IPS DF 6.9 (cell line): ENCODE data around the gene FMR1.

Source experiments
- DNase-seq: peaks from one replicate; pipeline ENCODE4 v3.0.0-alpha.2; 2013; ENCODE audit warnings: low read depth, low spot score
- H3K27ac ChIP-seq: one replicate; pipeline ENCODE4 v1.5.1; 2013; ENCODE audit warnings: low read length, control low read depth
- H3K27me3 ChIP-seq: 2 replicates; pipeline ENCODE4 v1.6.1; 2013; ENCODE audit warnings: mild to moderate bottlenecking, low read length; ENCODE audit not compliant: control insufficient read depth, insufficient read depth
- H3K36me3 ChIP-seq: 2 replicates; pipeline ENCODE4 v1.6.1; 2013; ENCODE audit warnings: low read length; ENCODE audit not compliant: control insufficient read depth, insufficient read depth
- H3K4me1 ChIP-seq: 2 replicates; pipeline ENCODE4 v1.6.1; 2013; ENCODE audit warnings: low read length; ENCODE audit not compliant: control insufficient read depth, insufficient read depth
- H3K4me3 ChIP-seq: 2 replicates; pipeline ENCODE4 v1.5.1; 2013; ENCODE audit warnings: mild to moderate bottlenecking, low read length
- H3K9me3 ChIP-seq: 2 replicates; pipeline ENCODE4 v1.6.1; 2013; ENCODE audit warnings: low read length, inconsistent platforms; ENCODE audit not compliant: control insufficient read depth, insufficient read depth
- WGBS: extraction: QIAGEN DNeasy Blood & Tissue Kit; methylation state at CpG from one replicate; pipeline ENCODE4 v1.1.7; 2013; ENCODE audit warnings: mixed read lengths, missing lambda C conversion rate; ENCODE audit not compliant: insufficient read length, insufficient coverage; 5-methylcytosine and 5-hydroxymethylcytosine counted together

FMR1 gene

DNA sequence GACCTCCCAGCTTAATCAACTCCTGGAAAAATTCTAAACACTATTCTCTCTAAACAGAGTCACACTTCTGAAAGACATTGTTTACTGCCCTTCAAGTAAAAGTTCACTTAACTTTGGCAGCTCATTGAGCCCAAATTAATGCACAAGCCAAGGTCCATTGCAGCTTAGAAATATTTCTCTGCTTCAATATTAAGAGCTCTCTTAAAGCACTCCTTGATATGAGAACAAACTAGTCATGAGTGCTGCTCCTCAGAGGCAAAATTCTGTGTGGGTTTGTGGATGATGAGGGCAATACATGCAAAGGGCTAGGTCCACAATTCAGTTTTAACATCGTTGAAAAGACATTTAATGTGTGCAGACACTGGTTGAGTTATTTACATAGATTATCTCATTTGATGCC lies 12.8 kb upstream of the FMR1 start:
- no peak for DNase-seq
- no peak overlapping the region for H3K27ac ChIP-seq
- H3K27me3 ChIP-seq = no peaks in the 10 kb centered on the region
- no peaks in the 10 kb centered on the region for H3K36me3 ChIP-seq
- no CpG with 5 or more reads among the region's 1 CpG for WGBS
- H3K9me3 ChIP-seq = no peaks in the 10 kb centered on the region
- H3K4me1 ChIP-seq = no peaks in the 10 kb centered on the region
- H3K4me3 ChIP-seq = no peak overlapping the region

DNA sequence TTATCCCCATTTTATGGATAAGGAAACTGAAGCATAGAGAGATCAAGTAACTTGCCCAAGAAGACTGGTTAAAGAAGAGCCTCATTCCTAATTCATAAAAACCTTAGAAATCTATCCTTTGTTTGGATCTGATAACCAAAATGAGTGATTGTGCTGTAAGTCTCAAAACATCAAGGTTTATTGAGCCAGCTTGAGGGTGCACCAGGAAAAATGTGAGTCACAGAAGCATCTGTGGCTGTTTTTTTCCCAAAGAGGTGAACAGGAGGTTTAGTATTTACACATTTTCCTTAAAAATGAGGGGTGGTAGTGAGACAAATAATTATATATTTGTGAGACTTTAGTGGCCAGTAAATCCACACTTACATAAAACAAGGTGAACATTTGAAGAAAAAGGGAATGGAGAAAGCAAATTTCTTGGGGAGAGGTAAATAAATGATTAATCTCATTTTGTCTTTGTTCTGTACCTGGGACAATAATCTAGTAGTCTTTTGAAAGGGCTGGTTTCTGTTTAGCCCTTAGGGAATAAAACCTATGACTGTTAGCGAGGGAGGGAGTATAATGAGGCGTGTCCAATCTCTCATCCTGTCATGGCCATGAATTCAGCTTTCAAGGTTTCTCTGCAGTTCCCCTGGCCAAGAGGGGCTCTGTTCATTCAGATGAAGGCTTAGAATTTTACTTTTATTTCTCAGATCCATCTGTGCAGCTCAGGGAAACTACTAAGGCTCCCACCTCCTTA lies 12.2 kb upstream of the FMR1 start:
- WGBS = no CpG with 5 or more reads among the region's 2 CpGs
- no peak for DNase-seq
- H3K4me1 ChIP-seq = no peaks in the 10 kb centered on the region
- H3K27ac ChIP-seq = no peak overlapping the region
- no peak overlapping the region for H3K4me3 ChIP-seq
- H3K27me3 ChIP-seq = no peaks in the 10 kb centered on the region
- H3K9me3 ChIP-seq = no peaks in the 10 kb centered on the region
- H3K36me3 ChIP-seq = no peaks in the 10 kb centered on the region

DNA sequence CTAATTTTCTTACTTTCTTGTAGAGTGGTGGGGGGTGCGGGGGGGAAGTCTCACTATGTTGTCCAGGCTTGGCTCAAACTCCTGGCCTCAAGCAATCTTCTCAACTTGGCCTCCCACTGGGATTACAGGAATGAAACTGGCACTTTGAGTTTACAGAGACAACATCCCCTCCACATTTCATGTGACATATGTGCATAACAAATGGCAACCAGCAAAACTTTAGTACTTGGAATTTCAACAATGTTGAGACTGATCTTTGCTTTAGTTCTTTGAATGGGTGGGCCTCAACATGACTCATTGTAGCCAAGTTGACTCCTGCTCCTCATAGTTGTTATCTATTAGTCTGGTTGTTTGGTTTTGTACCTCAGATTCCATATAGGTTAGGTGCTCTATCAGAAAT lies 11.4 kb upstream of the FMR1 start:
- H3K27ac ChIP-seq = no peak overlapping the region
- H3K9me3 ChIP-seq = no peaks in the 10 kb centered on the region
- H3K27me3 ChIP-seq = no peaks in the 10 kb centered on the region
- no peaks in the 10 kb centered on the region for H3K36me3 ChIP-seq
- H3K4me3 ChIP-seq = no peak overlapping the region
- WGBS = no CpG with 5 or more reads among the region's 1 CpG
- DNase-seq = no peak
- no peaks in the 10 kb centered on the region for H3K4me1 ChIP-seq

DNA sequence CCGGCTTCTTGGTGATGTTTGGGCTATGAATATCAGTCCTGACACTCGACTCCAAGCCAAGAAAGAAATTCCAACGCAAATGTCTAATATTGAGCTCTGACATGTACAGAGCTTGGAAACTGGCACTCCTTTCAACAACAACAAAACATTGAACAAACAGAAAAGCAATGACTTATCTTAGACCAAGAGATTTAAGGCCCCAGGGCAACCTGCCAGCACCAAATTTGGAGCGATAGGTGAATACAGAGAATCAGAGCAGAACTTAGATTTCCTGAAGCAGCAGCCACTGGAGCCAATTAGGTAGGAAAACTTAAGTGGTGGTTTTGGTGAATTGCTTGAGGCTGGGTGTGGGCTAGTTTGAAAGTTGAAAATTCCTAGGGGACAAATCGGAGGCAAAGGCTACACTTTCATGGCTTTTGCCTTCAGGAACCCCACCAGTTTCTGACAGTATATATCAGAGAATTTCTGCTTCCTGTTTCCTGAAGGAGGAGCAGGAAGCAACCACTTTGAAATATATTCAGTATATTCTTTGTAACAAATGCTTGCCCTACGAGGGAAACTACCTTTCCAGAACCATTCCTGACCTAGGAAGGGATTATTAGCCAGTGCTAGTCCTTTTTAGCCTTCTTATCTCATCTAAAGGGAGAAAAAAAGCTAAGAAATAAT lies 10.1 kb upstream of the FMR1 start:
- no peaks in the 10 kb centered on the region for H3K36me3 ChIP-seq
- no peak overlapping the region for H3K4me3 ChIP-seq
- H3K27ac ChIP-seq = no peak overlapping the region
- H3K4me1 ChIP-seq = no peaks in the 10 kb centered on the region
- DNase-seq = no peak
- WGBS = no CpG with 5 or more reads among the region's 6 CpGs
- no peaks in the 10 kb centered on the region for H3K9me3 ChIP-seq
- H3K27me3 ChIP-seq = no peaks in the 10 kb centered on the region

DNA sequence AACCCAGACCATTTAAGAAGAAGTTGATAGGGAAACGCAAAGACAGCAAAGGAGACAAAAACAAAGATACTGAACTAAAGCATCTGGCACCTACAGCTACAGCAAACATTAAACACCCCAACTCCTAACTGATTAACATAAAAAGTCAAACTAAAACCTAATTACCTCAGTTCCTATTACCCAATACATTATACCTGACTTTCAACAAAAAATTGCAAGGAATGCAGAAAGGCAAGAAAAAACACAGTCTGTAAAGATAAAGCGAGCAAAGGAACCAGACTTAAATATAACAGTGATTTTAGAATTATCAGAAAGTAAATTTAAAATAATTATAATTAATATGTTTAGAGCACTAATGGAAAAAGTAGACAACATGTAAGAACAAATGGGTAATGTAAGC lies 9.4 kb upstream of the FMR1 start:
- H3K4me1 ChIP-seq = no peaks in the 10 kb centered on the region
- no CpG with 5 or more reads among the region's 2 CpGs for WGBS
- no peaks in the 10 kb centered on the region for H3K36me3 ChIP-seq
- no peaks in the 10 kb centered on the region for H3K27me3 ChIP-seq
- DNase-seq = no peak
- H3K27ac ChIP-seq = no peak overlapping the region
- H3K9me3 ChIP-seq = no peaks in the 10 kb centered on the region
- H3K4me3 ChIP-seq = no peak overlapping the region

DNA sequence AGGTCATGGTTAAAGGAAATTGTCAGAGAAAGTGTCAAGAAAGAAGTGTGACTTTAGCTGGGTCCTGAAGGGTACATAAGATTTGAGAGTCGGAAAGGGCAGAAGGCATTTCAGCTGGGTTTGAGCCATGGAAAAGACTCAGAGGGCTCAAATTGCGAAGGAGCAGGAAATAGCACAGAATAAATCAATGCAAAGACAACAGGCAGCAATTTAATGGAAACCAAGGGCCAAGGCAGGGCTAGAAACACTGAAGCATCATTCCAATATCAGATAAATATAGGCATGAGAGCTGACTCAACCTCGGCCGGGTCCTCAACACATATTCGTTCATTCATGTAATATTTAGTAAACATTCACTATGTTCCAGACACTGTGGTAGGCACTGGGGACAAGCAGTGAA lies 3.6 kb upstream of the FMR1 start:
- Histone ChIP-seq H3K4me3 (no peak overlapping the region), H3K27me3 (no peaks in the 10 kb centered on the region), H3K36me3 (no peaks in the 10 kb centered on the region), H3K9me3 (no peaks in the 10 kb centered on the region), H3K27ac (no peak overlapping the region), H3K4me1 (no peaks in the 10 kb centered on the region)
- no peak for DNase-seq
- WGBS = no CpG with 5 or more reads among the region's 5 CpGs

DNA sequence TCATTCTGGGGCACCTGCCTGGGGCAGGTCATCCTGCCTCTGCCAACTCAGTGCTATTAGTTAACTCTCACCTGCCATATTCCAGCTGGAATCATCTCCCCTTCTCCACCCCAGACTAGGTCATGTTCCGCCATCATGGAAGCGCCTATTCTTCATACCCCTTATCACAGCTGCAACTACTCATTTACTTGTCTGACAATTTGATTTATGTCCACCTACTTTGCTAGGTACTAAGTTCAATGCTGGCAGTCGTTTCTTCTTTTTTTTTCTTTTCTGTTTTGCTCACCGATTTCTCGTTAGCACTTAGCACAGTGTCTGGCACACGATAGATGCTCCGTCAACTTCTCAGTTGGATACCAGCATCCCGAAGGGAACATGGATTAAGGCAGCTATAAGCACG lies 1.1 kb upstream of the FMR1 start:
- no peaks in the 10 kb centered on the region for H3K9me3 ChIP-seq
- DNase-seq = no peak
- H3K4me1 ChIP-seq = no peaks in the 10 kb centered on the region
- H3K4me3 ChIP-seq = no peak overlapping the region
- H3K27me3 ChIP-seq = no peaks in the 10 kb centered on the region
- no peaks in the 10 kb centered on the region for H3K36me3 ChIP-seq
- no peak overlapping the region for H3K27ac ChIP-seq
- no CpG with 5 or more reads among the region's 9 CpGs for WGBS

DNA sequence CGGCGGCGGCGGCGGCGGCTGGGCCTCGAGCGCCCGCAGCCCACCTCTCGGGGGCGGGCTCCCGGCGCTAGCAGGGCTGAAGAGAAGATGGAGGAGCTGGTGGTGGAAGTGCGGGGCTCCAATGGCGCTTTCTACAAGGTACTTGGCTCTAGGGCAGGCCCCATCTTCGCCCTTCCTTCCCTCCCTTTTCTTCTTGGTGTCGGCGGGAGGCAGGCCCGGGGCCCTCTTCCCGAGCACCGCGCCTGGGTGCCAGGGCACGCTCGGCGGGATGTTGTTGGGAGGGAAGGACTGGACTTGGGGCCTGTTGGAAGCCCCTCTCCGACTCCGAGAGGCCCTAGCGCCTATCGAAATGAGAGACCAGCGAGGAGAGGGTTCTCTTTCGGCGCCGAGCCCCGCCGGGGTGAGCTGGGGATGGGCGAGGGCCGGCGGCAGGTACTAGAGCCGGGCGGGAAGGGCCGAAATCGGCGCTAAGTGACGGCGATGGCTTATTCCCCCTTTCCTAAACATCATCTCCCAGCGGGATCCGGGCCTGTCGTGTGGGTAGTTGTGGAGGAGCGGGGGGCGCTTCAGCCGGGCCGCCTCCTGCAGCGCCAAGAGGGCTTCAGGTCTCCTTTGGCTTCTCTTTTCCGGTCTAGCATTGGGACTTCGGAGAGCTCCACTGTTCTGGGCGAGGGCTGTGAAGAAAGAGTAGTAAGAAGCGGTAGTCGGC lies 528 bp downstream of the FMR1 start:
- Histone ChIP-seq H3K4me3 (peak overlapping the region; percentile 66), H3K27me3 (no peaks in the 10 kb centered on the region), H3K4me1 (no peaks in the 10 kb centered on the region), H3K27ac (no peak overlapping the region), H3K36me3 (no peaks in the 10 kb centered on the region), H3K9me3 (no peaks in the 10 kb centered on the region)
- DNase-seq = no peak
- no CpG with 5 or more reads among the region's 58 CpGs for WGBS

DNA sequence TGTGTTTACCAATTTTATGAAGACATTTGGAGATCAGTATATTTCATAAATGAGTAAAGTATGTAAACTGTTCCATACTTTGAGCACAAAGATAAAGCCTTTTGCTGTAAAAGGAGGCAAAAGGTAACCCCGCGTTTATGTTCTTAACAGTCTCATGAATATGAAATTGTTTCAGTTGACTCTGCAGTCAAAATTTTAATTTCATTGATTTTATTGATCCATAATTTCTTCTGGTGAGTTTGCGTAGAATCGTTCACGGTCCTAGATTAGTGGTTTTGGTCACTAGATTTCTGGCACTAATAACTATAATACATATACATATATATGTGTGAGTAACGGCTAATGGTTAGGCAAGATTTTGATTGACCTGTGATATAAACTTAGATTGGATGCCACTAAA lies 1.9 kb downstream of the FMR1 start:
- Histone ChIP-seq H3K4me3 (no peak overlapping the region), H3K9me3 (no peaks in the 10 kb centered on the region), H3K4me1 (no peaks in the 10 kb centered on the region), H3K27ac (no peak overlapping the region), H3K36me3 (no peaks in the 10 kb centered on the region), H3K27me3 (no peaks in the 10 kb centered on the region)
- WGBS = no CpG with 5 or more reads among the region's 6 CpGs
- no peak for DNase-seq

DNA sequence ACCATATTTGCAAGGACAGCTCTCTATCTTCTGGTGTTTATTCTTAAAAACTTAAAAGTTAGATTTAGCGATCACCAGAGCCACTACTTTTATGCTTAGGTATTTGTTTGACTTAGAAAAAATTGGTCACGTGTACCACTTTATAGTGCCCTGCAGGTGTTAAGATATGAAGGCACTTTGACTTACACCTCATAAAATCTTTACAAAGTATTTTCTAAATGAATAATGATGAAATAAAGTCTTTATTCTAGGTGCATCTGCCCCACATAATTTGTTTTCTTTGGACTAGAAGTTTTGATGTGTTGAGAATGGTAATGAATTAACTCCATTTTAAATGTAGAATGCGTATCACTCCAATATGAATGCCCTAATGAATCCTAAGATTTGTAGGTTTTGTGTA lies 2.9 kb downstream of the FMR1 start:
- no peaks in the 10 kb centered on the region for H3K9me3 ChIP-seq
- H3K27me3 ChIP-seq = no peaks in the 10 kb centered on the region
- no peaks in the 10 kb centered on the region for H3K4me1 ChIP-seq
- no CpG with 5 or more reads among the region's 3 CpGs for WGBS
- H3K4me3 ChIP-seq = no peak overlapping the region
- DNase-seq = no peak
- no peaks in the 10 kb centered on the region for H3K36me3 ChIP-seq
- no peak overlapping the region for H3K27ac ChIP-seq
